CD4-positive, alpha-beta T cell treated with Interleukin-12 subunit alpha and Interleukin-12 subunit beta, for 1 hour (primary cell): ENCODE results near the gene IREB2.

Experiments used
- DNase-seq: peaks from one replicate; pipeline ENCODE4 v3.0.0-alpha.2; 2020

IREB2 gene

GRCh38 chr15:78406016-78406585 lies 31.9 kb upstream of the IREB2 start:
- no peak for DNase-seq

GRCh38 chr15:78407608-78408354 lies 30.2 kb upstream of the IREB2 start:
- no peak for DNase-seq

- DNase-seq: no peak
Measured at GRCh38 chr15:78408355-78408640, 29.7 kb upstream of the IREB2 start.

DNA sequence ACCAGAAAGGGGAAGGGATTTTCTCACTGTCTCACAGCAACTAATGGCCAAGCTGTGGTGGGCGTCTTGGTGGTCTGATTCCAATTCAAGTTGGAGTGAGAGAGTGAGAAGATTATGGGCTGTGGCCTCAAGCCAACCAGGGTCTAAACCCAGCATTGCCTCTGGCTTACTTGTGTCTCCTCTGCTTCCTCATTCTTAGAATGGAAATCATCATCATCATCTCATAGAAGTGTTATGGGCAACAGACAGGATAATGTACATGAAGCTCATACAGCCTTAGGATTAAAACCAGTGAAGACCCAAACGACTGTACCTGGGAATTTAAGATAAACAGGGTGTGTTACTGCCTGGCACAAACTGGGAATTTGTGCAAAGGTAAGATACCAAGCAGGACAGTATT lies 29.1 kb upstream of the IREB2 start:
- no peak for DNase-seq

GRCh38 chr15:78411061-78411460 lies 27.0 kb upstream of the IREB2 start:
- DNase-seq: no peak

DNA sequence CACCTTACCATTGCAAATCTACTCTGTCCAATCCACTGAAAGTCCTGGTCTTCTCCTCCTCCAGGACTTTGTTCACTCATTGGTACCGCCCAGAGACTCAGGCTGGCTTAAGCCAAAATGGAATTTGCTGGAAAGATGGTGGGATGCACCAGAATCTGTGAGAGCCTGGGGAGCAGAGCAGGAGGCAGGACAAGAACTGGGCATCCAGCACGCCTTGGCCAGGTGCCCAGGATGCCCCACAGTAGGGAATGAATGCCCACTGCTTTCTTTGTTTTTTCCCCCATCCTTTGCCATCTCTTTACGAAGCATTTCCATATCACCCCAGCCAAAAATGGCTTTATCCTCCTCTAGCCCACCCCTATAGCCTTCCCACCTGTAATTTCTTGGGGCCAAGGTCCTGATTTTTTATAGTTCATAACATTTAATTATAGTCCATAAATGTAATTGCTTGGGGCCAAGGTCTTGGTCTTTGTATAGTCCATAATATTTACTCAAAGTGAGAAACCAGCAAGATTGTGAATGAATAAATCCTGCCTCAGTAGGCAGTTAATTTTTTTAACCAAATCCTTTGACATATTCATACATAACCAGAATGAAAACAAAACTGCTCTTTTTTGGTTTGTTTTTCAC lies 23.3 kb upstream of the IREB2 start:
- no peak for DNase-seq

GRCh38 chr15:78415284-78415683 lies 22.7 kb upstream of the IREB2 start:
- no peak for DNase-seq

DNA sequence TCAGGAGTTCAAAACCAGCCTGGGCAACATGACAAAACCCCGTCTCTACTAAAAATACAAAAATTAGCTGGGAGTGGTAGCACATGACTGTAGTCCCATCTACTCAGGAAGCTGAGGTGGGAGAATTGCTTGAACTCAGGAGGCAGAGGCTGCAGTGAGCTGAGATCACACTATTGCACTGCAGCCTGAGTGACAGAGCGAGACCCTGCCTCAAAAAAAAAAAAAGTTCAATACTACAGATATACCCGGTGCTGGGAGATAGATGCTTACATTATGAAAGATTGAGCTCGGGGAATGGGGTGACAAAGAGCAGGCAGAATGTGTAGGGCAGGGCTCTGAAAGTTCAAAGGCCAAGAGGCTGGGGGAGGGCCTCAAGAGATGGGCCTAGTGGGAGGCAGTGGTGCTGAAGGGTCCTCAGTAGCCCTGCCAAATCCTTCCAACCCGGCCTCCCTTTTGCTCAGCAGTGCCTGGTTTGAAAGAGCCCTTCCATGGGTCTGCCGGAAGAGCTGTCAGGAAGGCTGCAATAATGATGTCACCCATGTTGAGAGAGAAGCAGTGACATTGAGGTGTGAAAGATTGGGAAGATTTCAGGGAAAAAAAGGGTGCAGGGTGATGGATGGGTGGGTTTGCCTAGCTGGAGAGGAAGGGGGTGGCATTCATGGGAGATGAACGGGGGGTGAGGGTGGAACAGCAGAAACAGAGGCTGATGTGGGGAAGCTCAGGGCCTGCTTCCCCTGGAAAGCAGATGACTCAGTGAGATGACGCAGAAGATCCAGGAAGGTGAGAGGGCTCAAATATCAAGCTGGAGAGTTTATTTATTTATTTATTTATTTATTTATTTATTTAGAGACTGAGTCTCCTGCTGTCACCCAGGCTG lies 20.0 kb upstream of the IREB2 start:
- DNase-seq: no peak

GRCh38 chr15:78418686-78419085 lies 19.3 kb upstream of the IREB2 start:
- no peak for DNase-seq

DNA sequence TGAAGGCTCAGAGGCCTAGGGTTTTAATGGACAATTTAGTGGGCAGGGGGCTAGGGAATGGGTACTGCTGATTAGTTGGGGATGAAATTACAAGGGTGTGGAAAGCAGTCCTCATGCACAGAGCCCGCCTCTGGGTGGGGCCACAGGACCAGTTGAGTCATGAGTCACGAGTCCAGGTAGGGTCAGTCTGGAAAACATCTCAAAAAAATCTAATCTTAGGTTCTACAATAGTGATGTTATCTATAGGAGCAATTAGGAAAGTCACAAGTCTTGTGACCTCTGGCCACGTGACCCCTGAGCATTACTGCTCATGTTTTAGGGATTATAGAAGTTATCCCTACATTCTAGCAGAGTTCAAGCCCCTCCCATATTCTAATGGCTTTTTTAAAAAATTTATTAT lies 18.6 kb upstream of the IREB2 start:
- no peak for DNase-seq

- no peak for DNase-seq
Measured at GRCh38 chr15:78420220-78420619, 17.8 kb upstream of the IREB2 start.

DNA sequence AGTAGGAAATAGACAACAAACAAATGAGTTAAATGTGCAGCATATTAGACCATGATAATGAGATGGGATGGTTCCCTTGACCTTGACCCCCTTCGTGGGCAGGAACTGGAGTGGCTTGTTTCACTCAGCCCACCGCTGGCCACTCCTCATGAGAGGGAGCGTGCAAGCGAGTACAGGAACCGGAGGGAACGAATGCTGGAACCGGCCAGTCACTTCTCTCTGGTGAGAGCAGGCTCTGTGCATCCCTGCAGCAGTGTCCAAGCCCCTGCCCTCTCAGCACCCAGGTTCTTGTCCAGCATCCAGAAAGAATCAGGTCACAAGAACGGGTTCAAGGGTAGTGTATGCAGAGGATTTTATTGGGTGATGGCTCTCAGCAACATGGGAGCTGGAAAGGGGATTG lies 17.2 kb upstream of the IREB2 start:
- DNase-seq: no peak

DNA sequence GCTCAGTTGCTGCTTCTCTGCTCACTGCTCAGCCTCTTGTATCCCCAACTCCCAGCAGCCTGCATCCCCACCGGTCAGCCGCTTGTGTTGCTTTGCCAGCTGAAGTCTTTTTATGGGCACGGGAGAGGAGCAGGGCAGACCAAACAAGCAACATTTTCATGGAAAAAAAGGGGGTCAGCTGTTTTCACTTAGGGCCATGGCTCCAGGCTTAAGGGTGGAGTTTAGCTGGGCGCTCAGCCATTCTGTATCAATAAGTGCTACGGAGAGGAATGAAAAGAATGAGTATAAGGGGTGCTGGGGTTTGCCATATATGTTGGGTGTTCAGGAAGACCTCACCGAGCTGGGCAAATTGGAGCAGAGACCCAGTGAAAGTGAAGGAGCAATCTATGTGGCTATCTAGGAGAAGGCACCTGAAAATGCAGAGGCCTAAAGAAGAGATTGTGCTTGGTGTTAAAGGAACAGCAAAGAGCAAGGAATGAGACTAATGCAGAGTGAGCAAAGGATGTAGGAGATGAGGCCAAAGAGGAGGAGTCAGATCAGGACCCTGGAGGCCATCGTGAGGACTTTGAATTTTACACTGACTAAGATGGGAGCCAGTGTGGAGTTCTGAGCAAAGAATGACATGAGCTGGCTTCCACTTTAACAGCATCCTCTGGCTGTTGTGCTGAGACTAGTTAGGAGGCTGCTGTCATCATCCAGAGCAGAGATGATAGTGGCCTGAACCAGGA lies 16.6 kb upstream of the IREB2 start:
- no peak for DNase-seq

DNA sequence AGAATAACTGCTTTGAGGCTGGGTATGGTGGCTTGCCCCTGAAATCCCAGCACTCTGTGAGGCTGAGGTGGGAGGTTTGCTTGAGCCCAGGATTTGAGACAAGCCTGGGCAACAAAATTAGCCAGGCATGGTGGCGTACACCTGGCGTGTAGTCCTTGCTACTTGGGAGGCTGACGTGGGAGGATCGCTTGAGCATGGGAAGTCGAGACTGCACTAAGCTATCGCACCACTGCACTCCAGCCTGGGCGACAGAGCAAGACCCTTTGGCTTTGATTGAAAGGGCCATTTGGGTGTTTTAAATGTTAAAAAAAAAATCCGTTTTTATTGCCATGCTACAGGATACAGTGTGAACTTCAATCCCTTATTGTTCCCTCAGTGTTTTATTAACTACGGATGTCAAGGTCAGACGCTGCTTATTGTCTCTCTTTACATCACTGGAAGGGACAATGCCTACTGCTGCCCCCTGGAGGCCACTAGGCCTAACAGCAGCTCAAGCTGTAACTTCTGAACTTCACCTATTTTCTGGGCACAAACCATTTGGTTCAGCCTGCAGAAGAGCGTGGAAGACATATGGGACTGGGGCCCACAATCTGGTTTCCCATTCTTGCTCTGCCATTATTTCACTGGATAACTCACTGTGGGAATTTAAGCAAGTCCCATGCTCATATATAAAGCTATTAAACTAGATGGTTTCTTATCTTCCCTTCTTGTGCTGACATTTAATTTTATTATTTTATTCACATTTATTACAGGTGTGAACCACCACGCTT lies 15.3 kb upstream of the IREB2 start:
- DNase-seq: peak; percentile 68

DNA sequence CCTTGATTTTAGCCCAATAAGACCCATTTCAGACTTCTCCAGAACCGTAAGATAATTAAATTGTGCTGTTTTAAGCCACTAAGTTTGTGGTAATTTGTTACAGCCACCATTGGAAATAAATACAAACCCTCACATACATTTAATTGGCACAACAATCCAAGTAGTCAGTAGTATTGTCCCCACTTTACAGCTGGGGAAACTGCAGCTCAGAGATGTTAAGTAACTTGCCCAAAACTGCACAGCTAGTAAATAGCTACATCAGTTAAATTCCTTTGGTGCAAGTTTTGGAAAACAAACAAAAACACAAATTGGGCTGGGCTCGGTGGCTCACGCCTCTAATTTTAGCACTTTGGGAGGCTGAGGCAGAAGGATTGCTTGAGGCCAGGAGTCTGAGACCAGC lies 13.3 kb upstream of the IREB2 start:
- no peak for DNase-seq

GRCh38 chr15:78425643-78426042 lies 12.4 kb upstream of the IREB2 start:
- no peak for DNase-seq

- DNase-seq: no peak
Measured at GRCh38 chr15:78426300-78426699, 11.7 kb upstream of the IREB2 start.

DNA sequence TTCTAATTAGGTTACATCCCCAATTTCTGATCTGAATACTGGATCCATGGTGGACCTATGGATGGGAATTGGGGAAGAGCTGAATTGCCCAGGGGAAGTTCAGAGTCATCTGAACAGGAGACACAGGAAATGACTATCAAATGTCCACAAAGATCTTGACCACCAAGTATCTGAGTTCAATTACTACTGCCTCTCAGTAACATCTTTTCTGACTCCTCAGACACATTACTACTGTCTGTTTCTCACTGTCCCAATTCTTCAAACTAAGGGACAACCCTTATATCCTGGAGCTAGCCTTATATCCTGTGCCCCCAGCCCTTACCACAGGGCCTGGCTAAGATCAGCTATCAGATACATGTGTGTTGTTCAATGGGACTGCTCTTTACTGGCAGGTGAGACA lies 10.1 kb upstream of the IREB2 start:
- DNase-seq: no peak

DNA sequence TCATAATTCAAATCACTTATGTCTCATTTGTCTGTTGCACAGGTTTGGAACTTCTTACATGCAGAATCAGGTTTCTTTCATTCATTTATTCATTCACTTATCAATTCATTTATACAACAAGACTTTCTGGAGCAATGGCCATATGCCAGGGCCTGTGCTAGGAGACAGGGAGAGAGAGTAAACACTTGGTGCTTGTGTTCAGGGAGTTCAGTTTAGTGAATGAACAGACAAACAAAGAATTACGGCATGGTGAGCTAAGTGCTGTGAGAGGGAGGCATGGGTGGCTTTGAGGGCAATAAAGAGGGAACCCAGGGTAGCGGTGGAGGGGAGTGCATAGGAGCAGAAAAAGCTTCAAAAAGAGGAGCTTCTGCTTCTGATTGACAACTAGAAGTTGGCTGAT lies 8.5 kb upstream of the IREB2 start:
- no peak for DNase-seq

- no peak for DNase-seq
Measured at GRCh38 chr15:78431955-78432354, 6.1 kb upstream of the IREB2 start.

DNA sequence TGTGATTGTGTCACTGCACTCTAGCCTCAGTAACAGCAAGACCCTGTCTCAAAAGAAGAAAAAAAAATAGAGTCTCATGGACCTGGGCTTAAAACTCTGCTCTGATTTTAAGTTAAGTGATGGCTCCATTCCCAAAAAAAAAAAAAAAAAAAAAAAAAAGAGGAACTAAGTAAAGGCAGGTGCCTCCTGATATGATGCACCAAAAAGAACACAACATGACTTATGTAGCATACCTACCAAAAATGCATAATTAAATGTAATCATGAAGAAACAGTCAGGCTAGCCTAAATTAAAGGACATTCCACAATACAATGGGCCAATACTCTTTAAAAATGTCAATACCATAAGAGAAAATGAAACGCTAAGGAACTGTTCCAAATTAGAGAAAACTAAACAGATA lies 5.4 kb upstream of the IREB2 start:
- no peak for DNase-seq

DNA sequence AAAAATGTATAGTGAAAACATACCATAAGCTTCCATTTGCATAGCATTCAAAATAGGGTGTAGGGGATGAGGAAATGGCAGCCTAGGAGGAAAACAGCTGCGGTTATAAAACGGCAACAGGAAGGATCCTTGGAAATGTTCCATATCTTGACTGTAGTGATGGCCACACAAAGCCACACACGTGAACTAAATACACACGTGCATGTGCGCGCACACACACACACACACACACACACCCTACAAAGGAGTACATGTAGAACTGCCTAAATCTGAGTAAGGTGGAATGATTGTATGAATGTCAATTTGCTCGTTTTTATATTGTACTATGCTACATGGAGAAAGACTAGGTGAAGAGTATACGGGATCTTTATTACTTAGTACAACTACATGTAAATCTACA lies 3.9 kb upstream of the IREB2 start:
- DNase-seq: no peak
